Muscle of arm (tissue), 12 donors: ENCODE results near the gene SBK2. TPM values are rescaled to one million over a fixed set of nuclear protein-coding genes. Genes with fewer than 3 reads are reported as not detected.
A peak's percentile ranks its signal among the peaks of the same experiment; 100 is the strongest.

ENCODE experiments used
- DNase-seq: peaks from one replicate; pipeline ENCODE4 v3.0.0-alpha.2; 2013
- polyA plus RNA-seq, 12 donors: library from polyadenylated mRNA; unstranded; fragments of 120-200 nt; gene quantifications; one replicate each; pipeline ENCODE4 v1.2.1, GENCODE V29; 2013; ENCODE audit not compliant: insufficient read length in 12 of 12

Gene SBK2
- polyA plus RNA-seq, 12 donors = 1.1 to 18.7 (median 3.2) TPM; not detected in 1

- peak; percentile 96 for DNase-seq
Observed at GRCh38 chr19:55486971-55487923, 49.7 kb downstream of the SBK2 start.

GRCh38 chr19:55486043-55486970 is 50.6 kb downstream of the SBK2 start:
- DNase-seq = no peak

GRCh38 chr19:55485439-55486011 is 51.4 kb downstream of the SBK2 start:
- no peak for DNase-seq

GRCh38 chr19:55484593-55485438 is 52.1 kb downstream of the SBK2 start, which contains the start of gene NAT14:
TSS of gene NAT14 (plus strand) at chr19:55485188. CDS start at chr19:55485709, 521 bp downstream.
- DNase-seq = peak; percentile 80

- DNase-seq = no peak
Observed at GRCh38 chr19:55483706-55484592, 53.0 kb downstream of the SBK2 start.

- DNase-seq = no peak
Observed at GRCh38 chr19:55482967-55483705, 53.8 kb downstream of the SBK2 start.

- DNase-seq = no peak
Observed at GRCh38 chr19:55482156-55482961, 54.6 kb downstream of the SBK2 start.

GRCh38 chr19:55481794-55482155 is 55.2 kb downstream of the SBK2 start:
- DNase-seq = no peak

- no peak for DNase-seq
Observed at GRCh38 chr19:55481148-55481793, 55.7 kb downstream of the SBK2 start.

- DNase-seq = no peak
Observed at GRCh38 chr19:55479451-55480230, 57.3 kb downstream of the SBK2 start.

GRCh38 chr19:55479045-55479444 is 57.9 kb downstream of the SBK2 start:
- DNase-seq = no peak

Other genes with a start within 250 kb of the SBK2 start
- 1 to 10 TPM in 2 of 12 donors, under 1 TPM in 8, not detected in 2; 0.40 to 1.1 (median 0.71) TPM for gene TMEM150B, start 211.8 kb downstream of the SBK2 start, polyA plus RNA-seq
- gene KMT5C, start 197.3 kb downstream of the SBK2 start, polyA plus RNA-seq = 10 to 100 TPM in 11 of 12 donors, not detected in 1; 11.9 to 59.4 (median 19.7) TPM
- gene COX6B2, start 182.4 kb downstream of the SBK2 start, polyA plus RNA-seq = 10 to 100 TPM in 1 of 12 donors, 1 to 10 TPM in 1, under 1 TPM in 4, not detected in 6; 0.07 to 18.3 (median 0.50) TPM
- under 1 TPM in 1 of 12 donors, not detected in 11; 0.07 TPM for gene GARIN5B, start 173.9 kb downstream of the SBK2 start, polyA plus RNA-seq
- gene IL11, start 166.7 kb downstream of the SBK2 start, polyA plus RNA-seq = under 1 TPM in 10 of 12 donors, not detected in 2; 0.14 to 0.53 (median 0.30) TPM
- gene TMEM190, start 160.3 kb downstream of the SBK2 start, polyA plus RNA-seq = under 1 TPM in 1 of 12 donors, not detected in 11; 0.58 TPM
- under 1 TPM in 3 of 12 donors, not detected in 9; 0.22 to 0.55 (median 0.35) TPM for gene TMEM238, start 152.8 kb downstream of the SBK2 start, polyA plus RNA-seq
- 1,000 to 10,000 TPM in 10 of 12 donors, 100 to 1,000 TPM in 1, not detected in 1; 796 to 2,808 (median 1,427) TPM for gene RPL28, start 151.2 kb downstream of the SBK2 start, polyA plus RNA-seq
- 100 to 1,000 TPM in 1 of 12 donors, 10 to 100 TPM in 10, not detected in 1; 19.2 to 108 (median 30.4) TPM for gene UBE2S, start 129.3 kb downstream of the SBK2 start, polyA plus RNA-seq
- 1 to 10 TPM in 1 of 12 donors, under 1 TPM in 9, not detected in 2; 0.07 to 1.1 (median 0.17) TPM for gene SHISA7, start 93.8 kb downstream of the SBK2 start, polyA plus RNA-seq
- gene ISOC2, start 75.5 kb downstream of the SBK2 start, polyA plus RNA-seq = 10 to 100 TPM in 11 of 12 donors, not detected in 1; 24.3 to 68.0 (median 27.9) TPM
- not detected for gene C19orf85, start 72.4 kb downstream of the SBK2 start, polyA plus RNA-seq
- gene ZNF628, start 60.5 kb downstream of the SBK2 start, polyA plus RNA-seq = 10 to 100 TPM in 1 of 12 donors, 1 to 10 TPM in 10, not detected in 1; 1.5 to 11.6 (median 2.4) TPM
- gene NAT14, start 51.9 kb downstream of the SBK2 start, polyA plus RNA-seq = 100 to 1,000 TPM in 1 of 12 donors, 10 to 100 TPM in 11; 15.8 to 381 (median 24.4) TPM
- gene SSC5D, start 48.7 kb downstream of the SBK2 start, polyA plus RNA-seq = 10 to 100 TPM in 11 of 12 donors, not detected in 1; 12.2 to 37.5 (median 19.3) TPM
- under 1 TPM in 3 of 12 donors, not detected in 9; 0.12 to 0.46 (median 0.18) TPM for gene SBK3, start 8.4 kb upstream of the SBK2 start, polyA plus RNA-seq
- gene ZNF579, start 43.7 kb upstream of the SBK2 start, polyA plus RNA-seq = 10 to 100 TPM in 7 of 12 donors, 1 to 10 TPM in 4, not detected in 1; 7.3 to 26.0 (median 10.5) TPM
- 10 to 100 TPM in 9 of 12 donors, 1 to 10 TPM in 2, not detected in 1; 9.2 to 16.3 (median 11.0) TPM for gene FIZ1, start 62.4 kb upstream of the SBK2 start, polyA plus RNA-seq
- gene ZNF524, start 63.2 kb upstream of the SBK2 start, polyA plus RNA-seq = 10 to 100 TPM in 1 of 12 donors, 1 to 10 TPM in 9, not detected in 2; 4.2 to 11.2 (median 6.4) TPM
- 10 to 100 TPM in 1 of 12 donors, 1 to 10 TPM in 10, not detected in 1; 4.5 to 11.0 (median 5.5) TPM for gene ZNF865, start 68.5 kb upstream of the SBK2 start, polyA plus RNA-seq
- gene ZNF784, start 87.4 kb upstream of the SBK2 start, polyA plus RNA-seq = 10 to 100 TPM in 2 of 12 donors, 1 to 10 TPM in 9, not detected in 1; 5.6 to 14.3 (median 6.5) TPM
- gene ZNF580, start 103.9 kb upstream of the SBK2 start, polyA plus RNA-seq = 10 to 100 TPM in 11 of 12 donors, not detected in 1; 14.0 to 42.9 (median 18.9) TPM
- gene ZNF581, start 106.5 kb upstream of the SBK2 start, polyA plus RNA-seq = 10 to 100 TPM in 11 of 12 donors, not detected in 1; 17.9 to 33.7 (median 21.9) TPM
- 10 to 100 TPM in 11 of 12 donors, not detected in 1; 10.1 to 17.1 (median 11.7) TPM for gene CCDC106, start 111.1 kb upstream of the SBK2 start, polyA plus RNA-seq
- 100 to 1,000 TPM in 8 of 12 donors, 10 to 100 TPM in 3, not detected in 1; 80.0 to 151 (median 109) TPM for gene U2AF2, start 117.9 kb upstream of the SBK2 start, polyA plus RNA-seq
- gene EPN1, start 138.1 kb upstream of the SBK2 start, polyA plus RNA-seq = 100 to 1,000 TPM in 2 of 12 donors, 10 to 100 TPM in 9, not detected in 1; 44.1 to 113 (median 68.9) TPM
- gene NLRP9, start 201.3 kb upstream of the SBK2 start, polyA plus RNA-seq = not detected
- 1 to 10 TPM in 2 of 12 donors, under 1 TPM in 4, not detected in 6; 0.50 to 1.4 (median 0.66) TPM for gene RFPL4A, start 222.0 kb upstream of the SBK2 start, polyA plus RNA-seq
- 1 to 10 TPM in 3 of 12 donors, under 1 TPM in 2, not detected in 7; 0.41 to 1.5 (median 1.3) TPM for gene RFPL4AL1, start 232.0 kb upstream of the SBK2 start, polyA plus RNA-seq